Measurements from ENCODE around the gene ANKFN1.

Gene ANKFN1

GRCh38 chr17:56144223-56144622, 9.1 kb upstream of the ANKFN1 start:
- Histone ChIP-seq H3K4me3 (no peak overlapping the region), H3K27ac (no peak overlapping the region)

- Histone ChIP-seq H3K27ac (no peak overlapping the region), H3K4me3 (no peak overlapping the region)
These were observed 6.7 kb upstream of the ANKFN1 start for GRCh38 chr17:56146534-56146933.

- Histone ChIP-seq H3K4me3 (no peak overlapping the region), H3K27ac (no peak overlapping the region)
These were observed 4.9 kb upstream of the ANKFN1 start for GRCh38 chr17:56148333-56148732.

- no peak overlapping the region for H3K27ac ChIP-seq
- H3K4me3 ChIP-seq = no peak overlapping the region
These were observed 3.8 kb upstream of the ANKFN1 start for GRCh38 chr17:56149266-56150036.

- Histone ChIP-seq H3K4me3 (no peak overlapping the region), H3K27ac (no peak overlapping the region)
These were observed 2.6 kb upstream of the ANKFN1 start for GRCh38 chr17:56150649-56151048.

GRCh38 chr17:56157845-56158244, 4.6 kb downstream of the ANKFN1 start:
- H3K27ac ChIP-seq = no peak overlapping the region
- no peak overlapping the region for H3K4me3 ChIP-seq

- H3K27ac ChIP-seq = no peak overlapping the region
- H3K4me3 ChIP-seq = no peak overlapping the region
These were observed 5.1 kb downstream of the ANKFN1 start for GRCh38 chr17:56158344-56158743.

GRCh38 chr17:56158915-56159825, 5.9 kb downstream of the ANKFN1 start:
- H3K27ac ChIP-seq = no peak overlapping the region
- no peak overlapping the region for H3K4me3 ChIP-seq

- Histone ChIP-seq H3K27ac (no peak overlapping the region), H3K4me3 (no peak overlapping the region)
These were observed 6.6 kb downstream of the ANKFN1 start for GRCh38 chr17:56159826-56160380.

GRCh38 chr17:56160422-56160821, 7.1 kb downstream of the ANKFN1 start:
- H3K4me3 ChIP-seq = no peak overlapping the region
- no peak overlapping the region for H3K27ac ChIP-seq

- Histone ChIP-seq H3K27ac (no peak overlapping the region), H3K4me3 (no peak overlapping the region)
These were observed 11.9 kb downstream of the ANKFN1 start for GRCh38 chr17:56165072-56165641.

- Histone ChIP-seq H3K27ac (no peak overlapping the region), H3K4me3 (no peak overlapping the region)
These were observed 14.2 kb downstream of the ANKFN1 start for GRCh38 chr17:56167491-56167890.

GRCh38 chr17:56169621-56170020, 16.3 kb downstream of the ANKFN1 start:
- H3K4me3 ChIP-seq = no peak overlapping the region
- no peak overlapping the region for H3K27ac ChIP-seq

- H3K4me3 ChIP-seq = no peak overlapping the region
- H3K27ac ChIP-seq = no peak overlapping the region
These were observed 18.1 kb downstream of the ANKFN1 start for GRCh38 chr17:56171186-56171959.

- H3K4me3 ChIP-seq = no peak overlapping the region
- no peak overlapping the region for H3K27ac ChIP-seq
These were observed 19.3 kb downstream of the ANKFN1 start for GRCh38 chr17:56172517-56172982.

- no peak overlapping the region for H3K27ac ChIP-seq
- no peak overlapping the region for H3K4me3 ChIP-seq
These were observed 19.8 kb downstream of the ANKFN1 start for GRCh38 chr17:56173026-56173425.

- H3K4me3 ChIP-seq = no peak overlapping the region
- no peak overlapping the region for H3K27ac ChIP-seq
These were observed 20.9 kb downstream of the ANKFN1 start for GRCh38 chr17:56173958-56174835.

- Histone ChIP-seq H3K4me3 (no peak overlapping the region), H3K27ac (no peak overlapping the region)
These were observed 22.2 kb downstream of the ANKFN1 start for GRCh38 chr17:56175299-56175955.

All from skin epidermis (tissue), 12 donors.